ENCODE measurements around the gene DNMT1.

Gene DNMT1

GRCh38 chr19:10214784-10215183 lies 20.0 kb upstream of the DNMT1 start:
- no peak for TF ChIP-seq CEBPB (IDR thresholded peaks at IDR 0.05)
- no peak for TF ChIP-seq YY1 (IDR thresholded peaks at IDR 0.05; ENCODE audit: low read depth)
- no peak for TF ChIP-seq TCF12 (IDR thresholded peaks at IDR 0.05; ENCODE audit: low read depth)
- no peak for TF ChIP-seq ZBTB7A (IDR thresholded peaks at IDR 0.05; ENCODE audit: low read depth)
- TF ChIP-seq NFIC (IDR thresholded peaks at IDR 0.05), result no peak
- TF ChIP-seq, protein P1, sequence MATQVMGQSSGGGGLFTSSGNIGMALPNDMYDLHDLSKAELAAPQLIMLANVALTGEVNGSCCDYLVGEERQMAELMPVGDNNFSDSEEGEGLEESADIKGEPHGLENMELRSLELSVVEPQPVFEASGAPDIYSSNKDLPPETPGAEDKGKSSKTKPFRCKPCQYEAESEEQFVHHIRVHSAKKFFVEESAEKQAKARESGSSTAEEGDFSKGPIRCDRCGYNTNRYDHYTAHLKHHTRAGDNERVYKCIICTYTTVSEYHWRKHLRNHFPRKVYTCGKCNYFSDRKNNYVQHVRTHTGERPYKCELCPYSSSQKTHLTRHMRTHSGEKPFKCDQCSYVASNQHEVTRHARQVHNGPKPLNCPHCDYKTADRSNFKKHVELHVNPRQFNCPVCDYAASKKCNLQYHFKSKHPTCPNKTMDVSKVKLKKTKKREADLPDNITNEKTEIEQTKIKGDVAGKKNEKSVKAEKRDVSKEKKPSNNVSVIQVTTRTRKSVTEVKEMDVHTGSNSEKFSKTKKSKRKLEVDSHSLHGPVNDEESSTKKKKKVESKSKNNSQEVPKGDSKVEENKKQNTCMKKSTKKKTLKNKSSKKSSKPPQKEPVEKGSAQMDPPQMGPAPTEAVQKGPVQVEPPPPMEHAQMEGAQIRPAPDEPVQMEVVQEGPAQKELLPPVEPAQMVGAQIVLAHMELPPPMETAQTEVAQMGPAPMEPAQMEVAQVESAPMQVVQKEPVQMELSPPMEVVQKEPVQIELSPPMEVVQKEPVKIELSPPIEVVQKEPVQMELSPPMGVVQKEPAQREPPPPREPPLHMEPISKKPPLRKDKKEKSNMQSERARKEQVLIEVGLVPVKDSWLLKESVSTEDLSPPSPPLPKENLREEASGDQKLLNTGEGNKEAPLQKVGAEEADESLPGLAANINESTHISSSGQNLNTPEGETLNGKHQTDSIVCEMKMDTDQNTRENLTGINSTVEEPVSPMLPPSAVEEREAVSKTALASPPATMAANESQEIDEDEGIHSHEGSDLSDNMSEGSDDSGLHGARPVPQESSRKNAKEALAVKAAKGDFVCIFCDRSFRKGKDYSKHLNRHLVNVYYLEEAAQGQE (IDR thresholded peaks at IDR 0.05; ENCODE audit: low read depth), result no peak
- TF ChIP-seq RAD21 (IDR thresholded peaks at IDR 0.05; ENCODE audit: low read depth), result no peak
- no peak for TF ChIP-seq EP300 (IDR thresholded peaks at IDR 0.05; ENCODE audit: borderline replicate concordance)
- no peak for TF ChIP-seq FOXM1 (IDR thresholded peaks at IDR 0.05; ENCODE audit: borderline replicate concordance, low read depth)
- no peak for TF ChIP-seq TAF1 (IDR thresholded peaks at IDR 0.05; ENCODE audit: low read depth)
- no peak for TF ChIP-seq EGR1 (IDR thresholded peaks at IDR 0.05)
- no peak for TF ChIP-seq TEAD4 (IDR thresholded peaks at IDR 0.05)
- no peak for TF ChIP-seq USF1 (IDR thresholded peaks at IDR 0.05)
- no peak for TF ChIP-seq CREB1 (IDR thresholded peaks at IDR 0.05; ENCODE audit: low read depth)
- no peak for TF ChIP-seq MAX (IDR thresholded peaks at IDR 0.05)

DNA sequence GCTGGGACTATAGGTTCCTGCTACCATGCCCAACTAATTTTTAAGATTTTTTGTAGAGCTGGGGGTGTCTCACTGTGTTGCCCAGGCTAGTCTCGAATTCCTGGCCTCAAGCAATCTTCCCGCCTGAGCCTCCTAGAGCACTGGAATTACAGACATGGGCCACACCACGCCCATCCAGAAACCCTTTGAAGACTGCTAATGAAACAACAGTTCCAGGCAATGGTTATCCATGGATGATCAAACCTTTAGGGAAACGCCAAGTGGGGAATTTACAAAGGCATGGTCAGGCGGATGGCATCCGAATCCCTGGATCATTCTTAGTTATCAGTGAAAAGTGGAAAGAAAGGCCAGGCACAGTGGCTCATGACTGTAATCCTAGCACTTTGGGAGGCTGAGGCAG lies 16.9 kb upstream of the DNMT1 start:
- TF ChIP-seq, protein P1 (IDR thresholded peaks at IDR 0.05; ENCODE audit: low read depth), result no peak
- TF ChIP-seq RAD21 (IDR thresholded peaks at IDR 0.05; ENCODE audit: low read depth) (no peak), CEBPB (IDR thresholded peaks at IDR 0.05) (no peak), TCF12 (IDR thresholded peaks at IDR 0.05; ENCODE audit: low read depth) (no peak), USF1 (IDR thresholded peaks at IDR 0.05) (no peak), YY1 (IDR thresholded peaks at IDR 0.05; ENCODE audit: low read depth) (no peak), TEAD4 (IDR thresholded peaks at IDR 0.05) (no peak), CREB1 (IDR thresholded peaks at IDR 0.05; ENCODE audit: low read depth) (no peak), MAX (IDR thresholded peaks at IDR 0.05) (no peak), EP300 (IDR thresholded peaks at IDR 0.05; ENCODE audit: borderline replicate concordance) (no peak), FOXM1 (IDR thresholded peaks at IDR 0.05; ENCODE audit: borderline replicate concordance, low read depth) (no peak), EGR1 (IDR thresholded peaks at IDR 0.05) (no peak), ZBTB7A (IDR thresholded peaks at IDR 0.05; ENCODE audit: low read depth) (no peak), NFIC (IDR thresholded peaks at IDR 0.05) (no peak), TAF1 (IDR thresholded peaks at IDR 0.05; ENCODE audit: low read depth) (no peak)

DNA sequence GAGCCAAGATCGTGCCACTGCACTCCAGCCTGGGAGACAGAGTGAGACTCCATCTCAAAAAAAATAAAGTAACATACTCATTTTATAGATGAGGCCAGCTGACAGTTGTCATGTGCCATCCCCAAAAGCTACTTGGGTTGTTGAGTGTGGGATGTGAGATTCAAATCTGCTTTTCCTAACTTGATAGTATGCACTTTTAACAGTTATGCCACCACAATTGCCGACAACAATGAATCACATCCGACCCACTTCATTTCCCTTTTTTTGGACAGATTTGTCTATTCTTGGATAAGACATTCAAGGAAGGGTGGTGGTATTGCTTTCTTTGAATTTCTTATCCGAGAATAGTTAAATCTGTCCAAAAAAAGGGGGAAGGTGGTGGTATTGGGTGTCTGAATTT lies 16.3 kb upstream of the DNMT1 start:
- TF ChIP-seq RAD21 (IDR thresholded peaks at IDR 0.05; ENCODE audit: low read depth) (no peak), NFIC (IDR thresholded peaks at IDR 0.05) (no peak), EGR1 (IDR thresholded peaks at IDR 0.05) (no peak), CREB1 (IDR thresholded peaks at IDR 0.05; ENCODE audit: low read depth) (no peak), TEAD4 (IDR thresholded peaks at IDR 0.05) (no peak), YY1 (IDR thresholded peaks at IDR 0.05; ENCODE audit: low read depth) (no peak), CEBPB (IDR thresholded peaks at IDR 0.05) (no peak), TCF12 (IDR thresholded peaks at IDR 0.05; ENCODE audit: low read depth) (no peak), TAF1 (IDR thresholded peaks at IDR 0.05; ENCODE audit: low read depth) (no peak), EP300 (IDR thresholded peaks at IDR 0.05; ENCODE audit: borderline replicate concordance) (no peak), FOXM1 (IDR thresholded peaks at IDR 0.05; ENCODE audit: borderline replicate concordance, low read depth) (no peak), MAX (IDR thresholded peaks at IDR 0.05) (no peak), ZBTB7A (IDR thresholded peaks at IDR 0.05; ENCODE audit: low read depth) (no peak), USF1 (IDR thresholded peaks at IDR 0.05) (no peak)
- TF ChIP-seq, protein P1 (IDR thresholded peaks at IDR 0.05; ENCODE audit: low read depth), result no peak

Data from Ishikawa (cell line).